PC-3 (cell line): ENCODE results near the gene TESK2.
A peak's percentile ranks its signal among the peaks of the same experiment; 100 is the strongest.

Experiments
- CTCF ChIP-seq: fragments of 300-600 bp; sonication (generic); conservative IDR thresholded peaks from 2 replicates; pipeline ENCODE4 v1.5.1; 2017; ENCODE audit warnings: antibody characterized with exemption, low read depth, mild to moderate bottlenecking, low read length
- EZH2 ChIP-seq: fragments of 300-600 bp; sonication (generic); IDR thresholded peaks from one replicate; pipeline ENCODE4 v1.6.1; 2017; ENCODE audit warnings: antibody characterized with exemption, mild to moderate bottlenecking, low read length; ENCODE audit not compliant: unreplicated experiment

DNA sequence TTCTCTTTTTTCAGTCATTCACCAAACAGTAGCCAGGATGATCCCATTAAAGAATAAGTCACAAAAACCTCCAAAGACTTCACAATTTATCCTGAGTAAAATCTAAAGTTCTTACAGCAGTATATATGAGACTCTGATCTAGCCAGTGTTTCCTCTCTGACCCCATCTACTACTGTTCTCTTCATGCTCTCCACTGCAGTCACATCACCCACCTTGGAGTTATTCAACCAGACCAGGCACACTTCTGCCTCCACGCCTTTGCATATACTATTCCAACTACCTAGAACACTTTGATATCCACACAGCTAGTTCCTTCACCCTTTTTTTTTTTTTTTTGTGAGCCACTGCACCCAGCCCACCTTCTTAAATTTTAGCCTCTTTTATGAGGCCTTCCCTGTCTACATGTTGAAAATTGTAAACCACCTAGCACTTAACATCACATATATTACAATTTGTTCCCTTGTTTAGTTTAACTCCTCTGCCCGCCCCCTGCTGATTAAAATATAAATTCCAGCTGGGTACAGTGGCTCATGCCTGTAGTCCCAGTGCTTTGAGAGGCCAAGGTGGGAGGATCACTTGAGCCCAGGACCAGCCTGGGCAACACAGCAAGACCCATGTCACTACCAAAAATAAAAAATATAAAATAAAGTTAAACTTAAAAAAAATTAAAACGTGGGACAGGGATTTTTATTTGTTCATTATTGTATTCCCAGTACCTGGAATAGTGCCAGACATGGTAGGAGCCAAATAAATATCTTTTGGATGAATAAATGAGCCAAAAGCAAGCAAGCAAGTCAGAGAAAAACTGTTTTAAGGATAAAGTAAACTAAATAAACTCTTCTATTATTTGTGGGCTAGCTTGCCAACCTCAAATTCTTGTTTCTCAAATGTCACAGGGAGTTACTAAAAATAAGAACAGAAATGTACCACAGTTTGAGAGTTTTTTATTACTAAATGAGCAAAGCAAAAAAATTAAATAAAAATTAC, 115.6 kb downstream of the TESK2 start:
- TF ChIP-seq CTCF (0 out of 2 replicates have a peak, but pooled peaks have one; percentile 20), EZH2 (no peak)
